Naive thymus-derived CD4-positive, alpha-beta T cell (primary cell): ENCODE data around the gene DOCK2. TPM values are rescaled to one million over a fixed set of nuclear protein-coding genes. Genes with fewer than 3 reads are reported as not detected.

Experiments
- ATAC-seq: fragments of 150-1000 bp; cut with Tn5 transposase; 2 replicates; pipeline ENCODE4 v1.10.0; 2021; ENCODE audit warnings: mild to moderate bottlenecking, moderate library complexity
- CTCF ChIA-PET: fragments of 350-600 bp; sonication (Branson Sonifier 250); formaldehyde crosslinking; loops from one replicate; lab custom pipeline; 2021; ENCODE audit warnings: antibody characterized with exemption; lab: Charles Lee
- POLR2A ChIA-PET: fragments of 350-600 bp; sonication (Branson Sonifier 250); formaldehyde crosslinking; loops from one replicate; lab custom pipeline; 2021; ENCODE audit warnings: antibody characterized with exemption, inconsistent platforms; lab: Charles Lee
- DNase-seq, 9 donors: peaks; one replicate each; pipeline versions ENCODE4 v3.0.0 to v3.0.0-alpha.2; 2020 to 2022; ENCODE audit warnings: mixed read lengths in 1 of 9
- H3K27ac ChIP-seq: one replicate; pipeline ENCODE4 v1.7.0; 2013; ENCODE audit warnings: mild to moderate bottlenecking, low read depth, low read length, moderate library complexity
- H3K27me3 ChIP-seq, 2 donors: one replicate each; pipeline ENCODE4 v1.7.0; 2013; ENCODE audit warnings: low read length in 2 of 2, mild to moderate bottlenecking in 2 of 2, moderate library complexity in 2 of 2; ENCODE audit not compliant: control insufficient read depth in 2 of 2, insufficient read depth in 2 of 2
- H3K36me3 ChIP-seq, 3 experiments: 1 replicate in 2 of 3; 2 replicates in 1 of 3; pipeline ENCODE4 v1.7.0; 2013; ENCODE audit warnings: low read length in 3 of 3, mild to moderate bottlenecking in 3 of 3, moderate library complexity in 1 of 3; ENCODE audit not compliant: insufficient read depth in 3 of 3, control insufficient read depth in 2 of 3
- H3K4me1 ChIP-seq, 2 donors: one replicate each; pipeline ENCODE4 v1.7.0; 2013; ENCODE audit warnings: low read length in 2 of 2, mild to moderate bottlenecking in 2 of 2, moderate library complexity in 1 of 2; ENCODE audit not compliant: control insufficient read depth in 2 of 2, insufficient read depth in 2 of 2
- H3K4me3 ChIP-seq: 2 replicates; pipeline ENCODE4 v1.7.0; 2013; ENCODE audit warnings: mild to moderate bottlenecking, low read length
- H3K9me3 ChIP-seq, 3 experiments: 1 replicate in 2 of 3; 2 replicates in 1 of 3; pipeline ENCODE4 v1.7.0; 2013; ENCODE audit warnings: low read length in 3 of 3; ENCODE audit not compliant: control insufficient read depth in 2 of 3
- H3K27ac Mint-ChIP-seq, 9 donors: one replicate each; pipeline ENCODE4 v1.8.0; 2020 to 2022; ENCODE audit warnings: mixed read lengths in 9 of 9, mild to moderate bottlenecking in 8 of 9, moderate library complexity in 5 of 9, inconsistent platforms in 2 of 9
- H3K27me3 Mint-ChIP-seq, 5 donors: one replicate each; pipeline ENCODE4 v1.8.0; 2021 to 2022; ENCODE audit warnings: mixed read lengths in 5 of 5, mild to moderate bottlenecking in 1 of 5
- H3K36me3 Mint-ChIP-seq, 5 donors: one replicate each; pipeline ENCODE4 v1.8.0; 2020 to 2022; ENCODE audit warnings: mixed read lengths in 5 of 5, mild to moderate bottlenecking in 3 of 5, inconsistent platforms in 1 of 5
- H3K4me1 Mint-ChIP-seq, 7 donors: one replicate each; pipeline ENCODE4 v1.8.0; 2020 to 2022; ENCODE audit warnings: mixed read lengths in 7 of 7, mild to moderate bottlenecking in 3 of 7, inconsistent platforms in 1 of 7
- H3K4me3 Mint-ChIP-seq, 10 donors: one replicate each; pipeline ENCODE4 v1.8.0; 2020 to 2022; ENCODE audit warnings: mild to moderate bottlenecking in 10 of 10, mixed read lengths in 10 of 10, moderate library complexity in 6 of 10, inconsistent platforms in 2 of 10
- H3K9me3 Mint-ChIP-seq, 11 donors: one replicate each; pipeline ENCODE4 v1.8.0; 2020 to 2022; ENCODE audit warnings: mixed read lengths in 11 of 11, mild to moderate bottlenecking in 4 of 11, inconsistent platforms in 1 of 11, moderate library complexity in 1 of 11
- intact Hi-C, 2 donors: fragments of 100-400 bp; cut with micrococcal nuclease; formaldehyde crosslinking; loops; one replicate each; pipeline ENCODE4 v1.15.1; 2023
- polyA plus RNA-seq, 2 donors: library from polyadenylated mRNA; unstranded; fragments of 300-500 nt; fragmentation: Illumina TruSeq; gene quantifications; one replicate each; pipeline ENCODE4 v1.2.3, GENCODE V29; 2021
- total RNA-seq, 6 experiments: library from RNA in 5 of 6; stranded (reverse) in 5 of 6; gene quantifications; 1 replicate in 5 of 6; 2 replicates in 1 of 6; pipeline ENCODE4 v1.2.3 and lab custom pipeline; 2021 to 2026

DOCK2 gene
- total and polyA plus RNA-seq, 7 experiments from 2014 or later: 63.7 to 345 (median 202) TPM

DNA sequence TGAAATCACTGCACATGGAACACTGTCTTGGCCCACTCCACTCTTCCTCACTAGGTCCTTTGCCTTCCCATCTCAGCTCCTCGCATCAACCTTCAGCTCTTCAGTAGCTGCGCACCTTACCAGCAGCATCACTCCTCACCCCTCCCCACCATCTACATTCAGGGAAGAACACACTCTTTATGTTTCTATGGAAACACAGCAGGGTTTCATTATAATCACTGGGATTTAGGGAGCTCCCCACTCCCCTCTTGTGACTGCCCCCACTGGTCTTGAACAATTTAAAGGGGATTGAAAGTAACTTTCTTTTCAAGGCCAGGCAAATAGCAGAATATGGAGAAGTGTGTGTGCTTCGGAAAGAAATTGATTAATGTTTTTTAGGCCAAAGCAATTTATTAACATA, 232.0 kb downstream of the DOCK2 start:
- Histone ChIP-seq H3K36me3 (peaks cover 0 to 30% (median 0%) of the 10 kb centered on the region in 3 experiments), H3K4me1 (no peaks in the 10 kb centered on the region), H3K4me3 (no peak overlapping the region), H3K27ac (no peak overlapping the region), H3K27me3 (no peaks in the 10 kb centered on the region), H3K9me3 (no peaks in the 10 kb centered on the region)
- peaks cover 13 to 72% (median 33%) of the 10 kb centered on the region in 5 donors for H3K36me3 Mint-ChIP-seq
- peaks cover 2 to 33% (median 8%) of the 10 kb centered on the region in 7 donors for H3K4me1 Mint-ChIP-seq
- CTCF ChIA-PET: no interaction called here
- ATAC-seq (no peak), DNase-seq (no peak)
- POLR2A ChIA-PET: no interaction called here
- peaks cover 0 to 3% (median 0%) of the 10 kb centered on the region in 11 donors for H3K9me3 Mint-ChIP-seq
- no peaks in the 10 kb centered on the region for H3K27me3 Mint-ChIP-seq
- intact Hi-C loops: no loop called here
- H3K4me3 Mint-ChIP-seq: no peak overlapping the region
- no peak overlapping the region for H3K27ac Mint-ChIP-seq

DNA sequence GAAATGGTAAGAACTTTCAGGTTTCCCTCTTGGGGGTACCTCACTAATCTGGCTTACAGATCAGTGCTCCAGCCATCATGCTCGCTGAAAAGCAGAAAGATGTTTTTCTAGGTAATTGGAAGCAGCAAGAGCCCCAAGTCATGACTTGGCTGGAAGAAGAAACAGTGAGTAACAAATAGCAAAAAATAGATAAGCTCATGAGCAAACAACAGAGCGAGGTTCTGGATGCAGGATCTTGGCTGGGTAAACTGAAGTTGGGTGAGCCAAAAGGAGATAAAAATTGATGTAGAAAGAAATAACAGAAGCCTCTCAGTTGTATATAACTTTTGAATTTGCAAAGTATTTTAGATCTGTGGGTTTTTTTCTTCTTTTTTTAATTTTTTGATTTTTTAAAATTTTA, 233.1 kb downstream of the DOCK2 start:
- Mint-ChIP-seq H3K27ac (peak overlapping the region in 1 of 9 donors; percentile 30), H3K36me3 (peaks cover 13 to 69% (median 34%) of the 10 kb centered on the region in 5 donors), H3K4me1 (peaks cover 2 to 29% (median 8%) of the 10 kb centered on the region in 7 donors), H3K4me3 (no peak overlapping the region), H3K9me3 (peaks cover 0 to 3% (median 0%) of the 10 kb centered on the region in 11 donors), H3K27me3 (no peaks in the 10 kb centered on the region)
- no peak for DNase-seq
- Histone ChIP-seq H3K27ac (no peak overlapping the region), H3K36me3 (peaks cover 0 to 28% (median 0%) of the 10 kb centered on the region in 3 experiments), H3K4me3 (no peak overlapping the region), H3K27me3 (no peaks in the 10 kb centered on the region), H3K9me3 (no peaks in the 10 kb centered on the region), H3K4me1 (no peaks in the 10 kb centered on the region)
- no peak for ATAC-seq
- POLR2A ChIA-PET: no interaction called here
- intact Hi-C loops: no loop called here
- CTCF ChIA-PET: no interaction called here

DNA sequence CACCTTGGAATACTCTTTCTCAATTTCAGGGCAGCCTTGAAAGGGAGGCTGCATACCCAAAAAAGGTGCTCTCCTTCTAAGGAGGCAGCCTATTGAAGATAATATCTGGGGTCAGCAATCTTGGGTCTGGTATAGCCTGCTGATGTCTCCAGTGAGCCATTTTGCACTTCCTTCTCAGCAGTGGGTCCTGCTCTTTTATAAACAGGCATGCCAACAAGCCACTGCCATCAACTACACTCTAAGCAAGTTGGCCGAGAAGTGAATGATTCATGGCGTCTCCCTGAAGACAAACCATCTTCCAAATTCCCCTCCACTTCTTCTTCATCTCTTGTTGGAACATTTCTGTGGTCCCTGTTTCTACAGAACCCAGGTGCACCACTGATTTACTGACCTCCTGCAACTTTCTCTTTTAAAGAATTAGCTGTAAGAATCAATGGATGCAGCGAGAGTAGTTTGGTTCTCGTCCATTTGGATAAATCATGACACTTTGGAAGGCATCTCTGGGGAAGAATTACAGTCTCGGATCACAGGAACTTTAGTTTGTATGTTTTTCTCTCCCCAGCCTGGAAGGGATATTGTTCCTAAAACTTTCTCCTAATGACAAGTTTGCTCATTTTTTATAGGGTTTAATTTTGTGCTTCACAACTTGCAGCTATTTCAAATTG, 234.9 kb downstream of the DOCK2 start:
- peaks cover 0 to 22% (median 0%) of the 10 kb centered on the region in 3 experiments for H3K36me3 ChIP-seq
- CTCF ChIA-PET: no interaction called here

DNA sequence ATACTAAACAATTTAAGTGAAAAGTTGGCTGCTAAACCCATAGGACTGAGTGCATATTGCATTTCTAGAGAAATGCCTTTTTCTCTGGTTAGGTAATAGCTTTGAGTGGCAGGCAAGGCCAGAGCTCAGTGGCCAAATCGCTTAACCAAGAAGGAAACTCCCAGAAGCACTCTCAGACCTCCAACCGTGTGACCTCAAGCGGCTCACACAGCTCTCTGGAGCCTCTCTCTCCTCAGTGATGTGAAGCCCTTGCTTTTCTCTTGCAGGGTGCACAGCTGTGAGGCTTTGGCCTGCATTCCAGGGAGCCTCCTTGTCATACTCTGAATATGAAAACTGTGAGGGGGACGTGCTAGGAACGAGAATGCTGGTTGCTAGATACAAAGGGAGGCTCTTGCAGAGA, 236.6 kb downstream of the DOCK2 start:
- ChIA-PET CTCF (no interaction called here), POLR2A (no interaction called here)
- intact Hi-C loops: no loop called here
- peak overlapping the region in 1 of 9 donors; percentile 33 for H3K27ac Mint-ChIP-seq
- Histone ChIP-seq H3K27ac (no peak overlapping the region), H3K4me1 (no peaks in the 10 kb centered on the region), H3K27me3 (no peaks in the 10 kb centered on the region), H3K4me3 (no peak overlapping the region), H3K36me3 (peaks cover 0 to 13% (median 0%) of the 10 kb centered on the region in 3 experiments), H3K9me3 (no peaks in the 10 kb centered on the region)
- peaks cover 0 to 1% (median 0%) of the 10 kb centered on the region in 11 donors for H3K9me3 Mint-ChIP-seq
- H3K27me3 Mint-ChIP-seq: no peaks in the 10 kb centered on the region
- ATAC-seq (peak; percentile 31), DNase-seq (no peak)
- peaks cover 0 to 30% (median 7%) of the 10 kb centered on the region in 7 donors for H3K4me1 Mint-ChIP-seq
- H3K36me3 Mint-ChIP-seq: peaks cover 10 to 68% (median 32%) of the 10 kb centered on the region in 5 donors
- no peak overlapping the region for H3K4me3 Mint-ChIP-seq

More for the DNA sequence above, 234.9 kb downstream of the DOCK2 start:
- POLR2A ChIA-PET: no interaction called here
- no peak for DNase-seq
- intact Hi-C loops: no loop called here
- no peak for ATAC-seq
- peaks cover 0 to 3% (median 0%) of the 10 kb centered on the region in 11 donors for H3K9me3 Mint-ChIP-seq
- Histone ChIP-seq H3K9me3 (no peaks in the 10 kb centered on the region), H3K4me3 (no peak overlapping the region), H3K4me1 (no peaks in the 10 kb centered on the region), H3K27me3 (no peaks in the 10 kb centered on the region), H3K27ac (no peak overlapping the region)
- peaks cover 2 to 24% (median 17%) of the 10 kb centered on the region in 7 donors for H3K4me1 Mint-ChIP-seq
- H3K27ac Mint-ChIP-seq: no peak overlapping the region
- no peak overlapping the region for H3K4me3 Mint-ChIP-seq
- no peaks in the 10 kb centered on the region for H3K27me3 Mint-ChIP-seq
- peaks cover 18 to 68% (median 37%) of the 10 kb centered on the region in 5 donors for H3K36me3 Mint-ChIP-seq

DNA sequence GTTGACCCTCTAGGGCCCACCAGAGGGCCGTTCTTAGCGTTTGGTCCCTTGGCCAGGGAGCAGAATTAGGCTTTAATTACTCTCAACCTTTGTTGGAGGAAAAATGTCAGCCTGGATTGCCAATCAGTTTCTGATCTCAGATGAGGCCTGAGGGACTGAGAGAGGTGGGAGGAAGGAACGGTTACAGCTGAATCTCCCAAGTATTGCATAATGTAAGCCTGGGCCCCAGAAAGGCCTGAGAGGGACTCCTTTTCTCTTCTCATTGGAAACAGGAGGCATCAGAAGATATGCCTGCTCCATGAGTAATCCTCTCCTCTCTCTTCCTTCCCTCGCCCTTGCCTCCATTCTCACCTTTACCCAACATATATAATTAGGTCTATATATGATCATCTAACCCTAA, 237.5 kb downstream of the DOCK2 start:
- ChIA-PET POLR2A (no interaction called here), CTCF (no interaction called here)
- intact Hi-C loops: no loop called here
- Mint-ChIP-seq H3K9me3 (peaks cover 0 to 1% (median 0%) of the 10 kb centered on the region in 11 donors), H3K27me3 (no peaks in the 10 kb centered on the region), H3K36me3 (peaks cover 8 to 70% (median 34%) of the 10 kb centered on the region in 5 donors), H3K4me3 (no peak overlapping the region), H3K27ac (no peak overlapping the region), H3K4me1 (peaks cover 0 to 33% (median 13%) of the 10 kb centered on the region in 7 donors)
- no peaks in the 10 kb centered on the region for H3K27me3 ChIP-seq
- H3K36me3 ChIP-seq: peaks cover 0 to 6% (median 0%) of the 10 kb centered on the region in 3 experiments
- no peak for DNase-seq
- no peaks in the 10 kb centered on the region for H3K4me1 ChIP-seq
- no peak overlapping the region for H3K4me3 ChIP-seq
- no peak overlapping the region for H3K27ac ChIP-seq
- ATAC-seq: no peak
- no peaks in the 10 kb centered on the region for H3K9me3 ChIP-seq

DNA sequence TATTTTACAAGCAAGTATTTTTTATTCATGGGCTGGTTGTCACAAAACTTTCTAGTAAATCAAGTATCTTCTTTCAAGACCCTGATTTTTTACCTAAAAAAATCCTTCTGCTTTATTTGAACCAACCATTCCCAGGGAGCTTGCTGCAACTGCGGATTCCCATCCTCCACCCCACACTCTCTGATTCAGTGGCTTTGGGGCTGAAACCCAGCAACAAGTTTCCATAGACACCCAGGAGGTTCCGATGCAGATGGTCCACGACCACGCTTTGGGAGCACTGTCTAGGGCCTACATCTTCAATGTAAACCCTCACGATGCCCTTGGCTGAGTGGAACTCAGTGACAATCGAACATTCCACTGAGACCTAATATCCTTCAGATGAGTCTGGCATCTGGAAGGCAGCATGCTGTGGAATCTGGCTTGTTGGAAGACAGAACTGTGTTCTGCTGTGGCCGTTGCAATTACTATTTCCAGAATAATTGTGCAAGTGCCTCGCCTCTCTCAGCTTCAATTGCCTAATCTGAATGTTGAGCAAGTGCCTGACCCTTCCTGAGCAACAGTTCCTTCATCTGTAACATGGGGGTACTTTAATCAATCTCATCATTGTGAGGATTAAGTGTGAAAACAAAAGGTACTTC, 238.1 kb downstream of the DOCK2 start:
- Mint-ChIP-seq H3K27me3 (no peaks in the 10 kb centered on the region), H3K4me3 (no peak overlapping the region), H3K9me3 (peaks cover 0 to 1% (median 0%) of the 10 kb centered on the region in 11 donors), H3K27ac (no peak overlapping the region), H3K4me1 (peaks cover 2 to 33% (median 14%) of the 10 kb centered on the region in 7 donors), H3K36me3 (peaks cover 4 to 68% (median 34%) of the 10 kb centered on the region in 5 donors)
- Histone ChIP-seq H3K27ac (no peak overlapping the region), H3K36me3 (peaks cover 0 to under 1% (median 0%) of the 10 kb centered on the region in 3 experiments), H3K4me3 (no peak overlapping the region), H3K27me3 (no peaks in the 10 kb centered on the region), H3K9me3 (no peaks in the 10 kb centered on the region), H3K4me1 (no peaks in the 10 kb centered on the region)
- ATAC-seq: no peak
- POLR2A ChIA-PET: no interaction called here
- DNase-seq: no peak
- CTCF ChIA-PET: no interaction called here
- intact Hi-C loops: no loop called here
